HFFc6 (cell line): ENCODE data around the gene ATMIN. TPM values are rescaled to one million over a fixed set of nuclear protein-coding genes. Genes with fewer than 3 reads are reported as not detected.
A peak's percentile ranks its signal among the peaks of the same experiment; 100 is the strongest.

Experiments used
- DNase-seq: peaks from one replicate; pipeline ENCODE4 v3.0.0-alpha.2; 2018
- H3K27ac Mint-ChIP-seq: 2 replicates; pipeline ENCODE4 v1.8.0; 2020; ENCODE audit warnings: mild to moderate bottlenecking, mixed read lengths
- H3K27me3 Mint-ChIP-seq: 2 replicates; pipeline ENCODE4 v1.8.0; 2021; ENCODE audit warnings: mild to moderate bottlenecking, moderate library complexity, mixed read lengths; ENCODE audit not compliant: insufficient read depth
- H3K36me3 Mint-ChIP-seq: 2 replicates; pipeline ENCODE4 v1.8.0; 2021; ENCODE audit warnings: low read depth, mixed read lengths
- H3K4me1 Mint-ChIP-seq: 2 replicates; pipeline ENCODE4 v1.8.0; 2020; ENCODE audit warnings: low read depth, mixed read lengths
- H3K4me3 Mint-ChIP-seq: 2 replicates; pipeline ENCODE4 v1.8.0; 2020; ENCODE audit warnings: mild to moderate bottlenecking, moderate library complexity, mixed read lengths
- H3K9me3 Mint-ChIP-seq: 2 replicates; pipeline ENCODE4 v1.8.0; 2020; ENCODE audit warnings: mild to moderate bottlenecking, mixed read lengths
- CTCF ChIP-seq: fragments of 200-600 bp; sonication (generic); IDR thresholded peaks from 2 replicates; pipeline ENCODE4 v1.5.0; 2021; ENCODE audit warnings: antibody characterized with exemption, mild to moderate bottlenecking
- long read RNA-seq: library from polyadenylated mRNA; unstranded; transcript quantifications from one replicate; pipeline ENCODE4 v2.0.0, GENCODE V29; 2019
- total RNA-seq, 6 experiments: library from RNA; stranded (reverse); fragmentation: NEBNext Ultra II Directional; extraction: Animal tissue kit (Norgen Biotek cat#: 25700); gene quantifications; 2 replicates in 1 of 6; 3 replicates in 5 of 6; pipeline ENCODE4 v1.2.3, GENCODE V29; 2021

ATMIN gene
- total RNA-seq: 10 to 100 TPM; 24.3 to 35.6 (median 29.7) TPM
- long read RNA-seq, full-length matches to known transcripts: 2 of 14 reads
- long read RNA-seq, partial matches to known transcripts: 8 of 14 reads
- long read RNA-seq, other reads (novel, unspliced or antisense): 4 of 14 reads

GRCh38 chr16:81035398-81035974, at the start of gene ATMIN:
ATMIN (plus strand) TSS chr16:81035842; CDS start chr16:81035871, 29 bp downstream.
- Mint-ChIP-seq H3K36me3 (peaks cover 6% of the 10 kb centered on the region; the same call in 1 of the 2 replicates), H3K27me3 (peaks cover 1% of the 10 kb centered on the region), H3K9me3 (no peaks in the 10 kb centered on the region)

GRCh38 chr16:80986557-80986956, 49.1 kb upstream of the ATMIN start:
- 0 out of 2 replicates have a peak overlapping the region, but pooled peaks have one; percentile 3 for H3K27ac Mint-ChIP-seq

More at GRCh38 chr16:81035398-81035974, at the start of gene ATMIN:
- peak; percentile 60 for DNase-seq
- peak within 1 kb of the TSS; percentile 73 for H3K27ac Mint-ChIP-seq
- TF ChIP-seq CTCF: peak; percentile 95
- peak within 1 kb of the TSS; percentile 94 for H3K4me3 Mint-ChIP-seq
- H3K4me1 Mint-ChIP-seq: peaks cover 17% of the 10 kb centered on the region

GRCh38 chr16:80988756-80989155, 46.9 kb upstream of the ATMIN start:
- no peak for DNase-seq
- TF ChIP-seq CTCF: 0 out of 2 replicates have a peak, but pooled peaks have one; percentile 14
- Mint-ChIP-seq H3K9me3 (no peaks in the 10 kb centered on the region), H3K4me1 (peaks cover 61% of the 10 kb centered on the region), H3K27me3 (no peaks in the 10 kb centered on the region), H3K4me3 (no peak overlapping the region), H3K36me3 (no peaks in the 10 kb centered on the region), H3K27ac (no peak overlapping the region)

More at GRCh38 chr16:80986557-80986956, 49.1 kb upstream of the ATMIN start:
- Mint-ChIP-seq H3K27me3 (no peaks in the 10 kb centered on the region), H3K4me1 (peaks cover 44% of the 10 kb centered on the region), H3K4me3 (no peak overlapping the region), H3K36me3 (peaks cover 4% of the 10 kb centered on the region), H3K9me3 (no peaks in the 10 kb centered on the region)
- TF ChIP-seq CTCF: no peak
- no peak for DNase-seq

- Mint-ChIP-seq H3K36me3 (no peaks in the 10 kb centered on the region), H3K4me1 (peaks cover 72% of the 10 kb centered on the region), H3K9me3 (no peaks in the 10 kb centered on the region), H3K27me3 (no peaks in the 10 kb centered on the region), H3K4me3 (peak overlapping the region; percentile 17; the same call in 1 of the 2 replicates), H3K27ac (peak overlapping the region; percentile 29)
- no peak for TF ChIP-seq CTCF
- DNase-seq: no peak
Measured at GRCh38 chr16:80989801-80990200, 45.8 kb upstream of the ATMIN start.

GRCh38 chr16:80990577-80990976, 45.1 kb upstream of the ATMIN start:
- Mint-ChIP-seq H3K27me3 (no peaks in the 10 kb centered on the region), H3K36me3 (no peaks in the 10 kb centered on the region), H3K4me1 (peaks cover 72% of the 10 kb centered on the region), H3K9me3 (no peaks in the 10 kb centered on the region), H3K27ac (peak overlapping the region; percentile 29; the same call in 1 of the 2 replicates), H3K4me3 (no peak overlapping the region)
- TF ChIP-seq CTCF: no peak
- no peak for DNase-seq
